GM19193 (cell line): ENCODE measurements around the gene PTGFRN.

Source experiments
- POLR2A ChIP-seq: IDR thresholded peaks from 4 replicates; pipeline ENCODE4 v1.6.1; 2011; ENCODE audit not compliant: insufficient read depth, insufficient read length; ENCODE audit errors: extremely low read depth

The PTGFRN gene

DNA sequence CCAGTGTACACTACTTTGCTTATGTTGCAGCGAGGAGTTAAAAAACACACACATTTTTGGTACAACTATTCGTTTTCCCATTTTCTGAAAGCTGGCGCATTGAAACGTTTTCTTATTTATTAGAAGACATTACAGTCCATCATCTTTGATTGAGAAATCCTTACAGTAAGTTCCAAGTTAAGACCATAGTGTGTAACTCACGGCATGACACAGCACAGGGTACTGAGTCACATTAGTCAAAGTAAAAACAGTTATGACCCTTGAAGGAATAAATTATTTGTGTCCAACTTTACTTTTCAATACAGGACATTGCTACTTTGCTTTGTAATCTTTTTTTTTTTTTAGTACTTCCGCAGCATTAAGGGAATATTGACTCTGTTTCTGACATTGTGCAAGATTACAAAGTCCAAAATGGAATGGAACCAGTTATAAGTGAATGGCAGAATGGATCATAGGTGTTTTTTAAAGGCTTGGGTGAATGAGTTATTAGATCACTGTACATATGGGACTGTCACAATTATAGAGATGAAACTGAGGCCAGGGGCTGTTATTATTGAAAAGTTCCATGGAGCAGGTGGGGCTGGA lies 11.7 kb downstream of the PTGFRN start:
- TF ChIP-seq POLR2A: no peak

DNA sequence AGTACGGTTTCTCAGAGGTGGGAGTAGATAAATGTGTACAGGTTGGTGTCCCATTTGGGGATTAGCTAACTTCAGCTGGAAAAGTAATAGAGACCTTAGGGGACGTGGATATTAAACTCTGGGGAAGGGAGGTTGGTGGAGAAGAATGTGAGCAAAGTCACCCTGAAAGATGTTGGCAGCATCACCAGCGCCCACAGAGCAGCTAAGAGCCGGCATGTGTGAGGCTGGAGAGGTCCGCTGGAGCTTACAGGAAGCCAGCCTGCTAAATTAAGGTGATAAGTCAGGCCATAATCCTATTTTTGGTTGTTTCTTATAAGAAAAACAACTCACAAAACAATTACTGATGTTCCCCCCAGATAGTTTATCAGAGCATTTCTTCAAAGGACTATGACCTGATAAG lies 12.2 kb downstream of the PTGFRN start:
- TF ChIP-seq POLR2A: no peak

DNA sequence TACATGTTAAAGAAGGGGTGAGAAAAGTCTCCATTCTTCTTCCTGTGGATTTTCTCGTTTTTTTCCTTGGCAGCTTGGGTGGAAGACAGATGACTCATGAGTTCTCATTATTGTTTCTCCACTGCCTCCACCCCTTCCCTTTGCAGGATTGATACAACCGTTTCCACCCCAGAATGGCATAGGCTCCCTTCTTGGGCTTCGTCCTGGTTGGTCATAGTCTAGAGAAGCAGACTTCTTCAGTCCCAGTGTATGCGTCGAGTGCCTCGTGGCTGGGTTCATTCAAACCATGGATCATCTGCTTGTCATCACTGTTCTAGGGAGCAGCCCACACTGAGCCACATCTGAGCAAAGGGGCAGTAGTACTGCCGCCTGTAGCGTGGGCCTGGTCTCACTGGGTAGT lies 13.7 kb downstream of the PTGFRN start:
- no peak for TF ChIP-seq POLR2A

DNA sequence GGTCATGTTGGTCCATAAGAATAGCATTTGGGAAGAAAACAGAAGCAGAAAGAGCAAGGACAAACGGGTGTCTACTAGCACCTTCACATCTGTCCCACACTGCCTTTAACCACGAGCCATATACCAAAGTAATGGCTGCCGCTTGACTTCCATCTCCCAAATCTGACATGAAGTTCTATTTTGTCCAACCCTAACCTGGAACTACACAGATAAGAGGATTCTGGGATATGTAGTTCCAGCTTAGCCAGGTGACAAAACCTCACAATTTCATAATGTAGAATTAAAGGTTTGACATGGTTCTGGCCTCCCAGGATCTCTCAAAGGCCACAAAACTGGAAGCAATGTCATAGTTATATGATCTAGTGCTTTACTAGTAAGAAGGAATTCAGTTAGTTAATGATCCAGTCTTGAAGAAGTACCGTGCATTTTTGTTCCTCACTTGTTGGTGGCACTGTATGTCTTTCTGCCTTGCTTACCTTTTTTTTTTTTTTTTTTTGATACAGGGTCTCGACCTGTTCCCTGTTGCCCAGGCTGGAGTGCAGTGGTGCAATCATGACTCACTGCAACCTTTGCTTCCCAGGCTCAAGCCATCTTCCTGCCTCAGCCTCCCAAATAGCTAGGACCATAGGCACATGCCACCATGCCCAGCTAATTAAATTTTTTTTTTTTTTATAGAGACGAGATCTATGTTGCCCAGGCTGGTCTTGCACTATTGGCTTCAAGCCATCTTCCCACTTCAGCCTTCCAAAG lies 17.5 kb downstream of the PTGFRN start:
- no peak for TF ChIP-seq POLR2A

DNA sequence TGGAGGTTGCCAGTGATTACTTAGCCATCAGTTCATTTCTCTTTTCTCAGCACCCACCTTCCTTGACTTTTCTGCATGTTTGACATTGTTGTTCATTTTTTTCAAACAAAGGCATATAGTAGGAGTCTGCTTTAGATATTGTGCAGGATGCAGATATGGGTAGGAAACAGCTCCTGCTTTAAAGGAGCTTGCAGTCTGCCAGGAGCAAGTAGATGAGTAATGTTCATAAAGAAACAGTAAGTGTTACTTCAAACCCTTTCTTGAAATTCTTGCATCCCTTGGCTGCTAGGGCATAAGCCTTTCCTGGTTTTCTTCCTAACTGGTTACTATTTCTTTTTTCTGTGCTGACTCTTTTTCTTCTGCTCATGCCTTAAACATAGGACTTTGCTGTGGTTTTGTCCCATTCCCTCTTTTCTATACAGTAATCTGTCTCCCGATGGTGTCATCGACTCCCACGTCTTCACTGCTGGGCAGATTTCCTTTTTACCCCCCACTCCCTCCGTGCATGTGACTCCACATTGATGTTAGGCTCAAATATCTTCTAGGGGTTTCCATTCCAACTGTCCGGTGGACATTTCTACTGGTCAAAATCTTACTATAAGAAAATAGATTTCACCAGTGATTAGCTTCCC lies 20.4 kb downstream of the PTGFRN start:
- TF ChIP-seq POLR2A: no peak

DNA sequence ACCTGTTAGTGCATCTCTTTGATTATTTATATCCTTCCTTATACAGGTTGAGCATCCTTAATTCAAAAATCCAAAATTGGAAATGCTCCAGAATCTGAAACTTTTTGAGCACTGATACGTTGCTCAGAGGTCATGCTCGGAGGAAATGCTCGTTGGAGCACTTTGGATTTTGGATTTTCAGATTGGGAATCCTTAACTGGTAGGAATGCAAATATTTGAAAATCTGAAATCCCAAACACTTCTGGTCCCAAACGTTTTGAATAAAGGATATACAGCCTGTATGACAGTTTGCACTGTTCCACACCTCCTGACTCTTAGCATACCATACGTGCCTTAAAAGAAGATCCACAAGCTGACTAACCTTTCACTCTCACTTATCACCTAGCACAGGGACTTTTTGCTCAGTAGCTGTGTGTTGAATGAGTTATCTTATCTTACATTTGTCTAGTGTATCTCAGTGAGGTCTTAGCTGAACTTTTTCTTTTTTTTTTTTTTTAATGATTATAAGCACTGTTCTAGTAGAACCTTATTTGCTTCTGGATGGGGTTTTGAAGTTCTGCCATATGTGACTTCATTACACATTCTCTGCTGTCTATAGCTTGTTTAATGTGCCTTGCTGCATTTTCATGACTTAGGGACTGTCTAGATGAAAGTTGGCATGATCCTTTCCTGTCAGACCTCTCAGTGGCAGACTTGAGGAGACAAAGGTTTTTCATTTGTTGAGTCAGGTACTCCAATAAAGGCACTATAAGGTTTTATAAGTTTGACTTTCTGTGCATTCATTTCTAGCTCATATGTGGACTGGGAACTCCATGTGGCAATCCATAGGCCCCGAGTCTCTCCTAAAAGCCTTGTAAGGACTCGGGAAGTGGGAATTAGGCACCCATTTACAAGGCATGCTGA lies 21.6 kb downstream of the PTGFRN start:
- TF ChIP-seq POLR2A: no peak

DNA sequence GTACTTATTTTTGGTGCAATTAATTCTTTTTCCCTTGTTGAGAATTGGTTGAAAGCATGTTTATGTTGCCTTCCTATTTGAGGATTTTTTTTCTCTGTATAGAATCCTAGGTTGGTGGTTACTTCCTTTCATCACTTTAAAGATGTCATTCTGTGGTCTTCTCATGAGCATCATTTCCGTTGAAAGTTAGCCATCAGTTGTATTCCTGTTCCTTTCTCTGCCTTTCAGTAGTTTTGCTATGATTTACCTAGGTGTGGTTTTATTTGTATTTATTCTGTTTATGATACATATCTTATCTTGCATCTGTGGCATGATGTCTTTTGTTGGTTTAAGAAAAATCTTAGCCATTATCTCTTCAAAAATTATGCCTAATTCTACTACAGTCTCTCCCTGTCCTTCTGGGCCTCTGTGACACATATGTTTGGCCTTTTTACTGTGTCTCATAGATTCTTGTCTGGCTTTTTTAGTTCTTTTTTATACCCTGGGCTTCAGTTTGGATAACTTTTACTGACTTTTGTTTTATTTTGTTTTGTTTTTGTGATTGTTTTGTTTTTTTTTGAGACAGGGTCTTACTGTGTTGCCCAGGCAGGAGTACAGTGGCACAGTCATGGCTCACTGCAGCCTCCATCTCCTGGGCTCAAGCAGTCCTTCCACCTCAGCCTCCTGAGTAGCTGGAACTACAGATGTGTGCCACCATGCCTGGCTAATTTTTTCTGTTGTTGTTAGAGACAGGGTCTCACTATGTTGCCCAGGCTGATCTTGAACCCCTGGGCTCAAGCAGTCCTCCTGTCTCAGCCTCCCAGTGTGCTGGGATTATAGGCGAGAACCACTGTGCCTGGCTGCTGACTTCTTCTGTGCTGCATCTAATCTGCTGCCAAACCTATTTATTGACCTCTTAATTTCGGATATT lies 24.1 kb downstream of the PTGFRN start:
- no peak for TF ChIP-seq POLR2A

DNA sequence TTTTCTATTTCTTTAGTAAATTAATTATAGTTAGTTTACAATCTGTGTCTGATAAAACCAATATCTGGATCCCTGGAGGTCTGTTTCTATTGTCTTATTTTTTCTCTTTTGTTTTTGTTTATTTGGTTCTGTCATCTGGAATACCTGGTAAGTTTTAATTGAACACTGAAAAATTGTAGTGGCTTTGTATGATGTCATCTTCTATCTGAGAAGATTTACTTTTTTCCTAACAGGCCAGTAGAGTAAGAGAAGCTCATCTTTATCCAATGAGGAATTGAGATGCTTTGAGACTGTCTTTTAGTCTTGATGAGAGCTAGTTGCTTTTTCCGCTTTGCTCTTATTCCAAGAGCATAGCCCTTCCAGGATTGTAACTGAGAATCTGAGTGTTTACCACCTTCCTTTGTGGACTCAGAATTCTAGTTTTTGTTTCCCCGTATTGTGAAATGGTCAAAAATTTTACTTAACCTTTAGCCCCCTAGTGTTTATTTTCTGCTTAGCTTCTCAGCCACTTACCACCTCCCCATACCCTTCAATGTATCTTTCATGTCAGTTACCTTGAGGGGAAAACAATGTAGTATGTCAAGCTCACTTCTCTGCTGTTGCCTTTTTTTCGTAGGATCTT lies 25.0 kb downstream of the PTGFRN start:
- TF ChIP-seq POLR2A: no peak

DNA sequence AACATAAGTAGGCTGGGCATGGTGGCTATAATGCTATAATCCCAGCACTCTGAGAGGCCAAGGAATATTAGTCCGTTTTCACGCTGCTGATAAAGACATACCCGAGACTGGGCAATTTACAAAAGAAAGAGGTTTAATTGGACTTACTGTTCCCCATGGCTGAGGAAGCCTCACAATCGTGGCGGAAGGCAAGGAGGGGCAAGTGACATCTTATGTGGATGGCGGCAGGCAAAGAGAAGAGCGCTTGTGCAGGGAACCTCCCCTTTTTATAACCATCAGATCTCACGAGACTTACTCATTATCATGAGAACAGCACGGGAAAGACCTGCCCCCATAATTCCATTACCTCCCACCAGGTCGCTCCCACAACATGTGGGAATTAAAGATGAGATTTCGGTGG lies 28.5 kb downstream of the PTGFRN start:
- TF ChIP-seq POLR2A: no peak

DNA sequence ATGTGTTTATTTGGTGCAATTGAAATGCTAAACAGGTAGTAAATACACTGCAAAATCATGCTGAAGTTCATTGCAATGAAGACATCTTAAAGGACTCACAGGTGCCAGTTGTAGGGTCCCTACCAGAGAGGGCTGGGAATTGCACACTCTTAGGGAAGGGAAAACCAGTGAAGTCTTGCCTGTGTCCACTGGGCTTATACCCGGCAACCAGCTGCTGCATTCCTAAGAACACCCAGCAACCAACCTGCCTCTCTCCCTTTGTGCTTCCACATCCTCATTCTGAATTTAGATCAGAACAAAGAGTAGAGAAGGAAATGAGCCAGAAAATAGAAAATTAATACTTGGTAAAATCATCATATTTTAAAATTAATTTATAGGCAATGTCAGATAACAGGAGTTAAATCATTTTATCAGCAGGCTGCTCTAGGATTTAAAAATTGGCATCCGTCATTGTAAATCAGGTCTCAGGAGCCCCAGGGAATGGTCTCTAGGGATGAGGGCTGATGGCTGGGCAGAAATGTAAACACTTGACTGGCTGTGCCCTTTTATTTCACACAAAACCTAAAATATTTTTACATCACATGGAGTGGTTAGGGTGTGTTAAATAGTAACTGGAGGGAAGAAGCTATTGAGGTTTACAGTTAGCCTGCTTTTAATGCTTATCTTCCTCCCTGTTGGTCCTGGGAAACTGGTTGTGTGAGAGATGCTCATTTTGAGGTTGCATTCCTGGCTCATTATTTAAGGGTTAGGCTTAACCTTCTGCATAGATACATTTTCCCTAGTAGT lies 31.3 kb downstream of the PTGFRN start:
- no peak for TF ChIP-seq POLR2A

DNA sequence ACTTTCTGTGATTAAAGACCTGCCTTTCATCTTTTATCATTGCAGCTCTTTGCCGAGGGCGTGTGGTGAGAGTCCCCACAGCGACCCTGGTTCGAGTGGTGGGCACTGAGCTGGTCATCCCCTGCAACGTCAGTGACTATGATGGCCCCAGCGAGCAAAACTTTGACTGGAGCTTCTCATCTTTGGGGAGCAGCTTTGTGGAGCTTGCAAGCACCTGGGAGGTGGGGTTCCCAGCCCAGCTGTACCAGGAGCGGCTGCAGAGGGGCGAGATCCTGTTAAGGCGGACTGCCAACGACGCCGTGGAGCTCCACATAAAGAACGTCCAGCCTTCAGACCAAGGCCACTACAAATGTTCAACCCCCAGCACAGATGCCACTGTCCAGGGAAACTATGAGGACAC lies 32.0 kb downstream of the PTGFRN start:
- TF ChIP-seq POLR2A: no peak

DNA sequence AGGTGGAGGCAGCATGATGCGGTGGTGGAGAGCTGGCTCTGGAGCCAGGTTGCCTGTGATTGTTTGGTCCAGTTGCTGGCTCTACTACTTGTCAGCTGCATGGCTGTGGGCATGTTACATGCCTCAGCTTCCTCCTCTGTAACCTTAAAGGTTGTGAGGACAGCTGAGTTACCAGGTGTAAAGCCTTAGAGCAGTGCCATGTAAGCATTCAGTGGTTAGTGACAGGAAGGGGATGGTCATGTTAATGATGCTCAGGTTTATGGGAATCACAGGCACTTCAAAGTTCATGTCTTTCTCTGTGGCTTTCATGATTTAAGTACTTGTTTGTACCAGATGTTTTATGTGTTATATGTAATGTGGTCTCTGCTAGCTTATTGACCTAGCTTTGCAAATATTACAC lies 32.6 kb downstream of the PTGFRN start:
- no peak for TF ChIP-seq POLR2A

DNA sequence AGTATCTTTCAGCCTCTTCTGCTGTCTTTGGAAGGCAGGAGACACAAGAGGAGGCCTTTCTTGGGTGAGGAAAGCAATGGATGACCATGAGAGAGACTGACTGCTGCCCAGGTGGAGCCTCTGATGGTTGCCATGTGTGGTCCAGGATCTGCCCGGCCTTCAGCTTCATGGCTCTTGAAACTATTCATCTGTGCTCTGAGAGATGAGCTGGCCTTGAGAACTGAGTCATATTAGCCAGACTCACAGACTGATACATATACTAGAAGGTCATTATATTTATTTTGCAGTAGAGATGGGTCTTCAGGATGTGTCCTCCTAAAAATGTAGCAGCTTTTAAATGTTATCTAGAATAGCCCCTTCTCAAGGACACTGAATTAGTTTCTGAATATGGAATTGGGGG lies 33.7 kb downstream of the PTGFRN start:
- TF ChIP-seq POLR2A: no peak
